ENCODE measurements around the gene GAA.

The GAA gene

GRCh38 chr17:80061421-80061820, 40.0 kb upstream of the GAA start:
- TF ChIP-seq CTCF (IDR thresholded peaks at IDR 0.05; ENCODE audit: extremely low read depth, insufficient read depth, missing control alignments): no peak
- in situ Hi-C loops (cut with MboI; ENCODE audit: low pct_unique_long_range_greater_than_20kb, low sequenced_read_pairs, unreplicated experiment): no loop called here
- no peak for DNase-seq (ENCODE audit: low spot score)

- in situ Hi-C loops (cut with MboI; ENCODE audit: low pct_unique_long_range_greater_than_20kb, low sequenced_read_pairs, unreplicated experiment): no loop called here
- no peak for TF ChIP-seq CTCF (IDR thresholded peaks at IDR 0.05; ENCODE audit: extremely low read depth, insufficient read depth, missing control alignments)
- no peak for DNase-seq (ENCODE audit: low spot score)
These were observed 37.4 kb upstream of the GAA start for GRCh38 chr17:80063830-80064585.

GRCh38 chr17:80064696-80065095, 36.7 kb upstream of the GAA start:
- in situ Hi-C loops (cut with MboI; ENCODE audit: low pct_unique_long_range_greater_than_20kb, low sequenced_read_pairs, unreplicated experiment): no loop called here
- DNase-seq (ENCODE audit: low spot score): no peak
- no peak for TF ChIP-seq CTCF (IDR thresholded peaks at IDR 0.05; ENCODE audit: extremely low read depth, insufficient read depth, missing control alignments)

GRCh38 chr17:80065478-80066170, 35.8 kb upstream of the GAA start:
- DNase-seq (ENCODE audit: low spot score): no peak
- no peak for TF ChIP-seq CTCF (IDR thresholded peaks at IDR 0.05; ENCODE audit: extremely low read depth, insufficient read depth, missing control alignments)
- in situ Hi-C loops (cut with MboI; ENCODE audit: low pct_unique_long_range_greater_than_20kb, low sequenced_read_pairs, unreplicated experiment): no loop called here

GRCh38 chr17:80067393-80067986, 33.9 kb upstream of the GAA start:
- no peak for DNase-seq (ENCODE audit: low spot score)
- TF ChIP-seq CTCF (IDR thresholded peaks at IDR 0.05; ENCODE audit: extremely low read depth, insufficient read depth, missing control alignments): no peak
- in situ Hi-C loops (cut with MboI; ENCODE audit: low pct_unique_long_range_greater_than_20kb, low sequenced_read_pairs, unreplicated experiment): no loop called here

GRCh38 chr17:80068301-80069222, 32.8 kb upstream of the GAA start:
- in situ Hi-C loops (cut with MboI; ENCODE audit: low pct_unique_long_range_greater_than_20kb, low sequenced_read_pairs, unreplicated experiment): no loop called here
- no peak for DNase-seq (ENCODE audit: low spot score)
- TF ChIP-seq CTCF (IDR thresholded peaks at IDR 0.05; ENCODE audit: extremely low read depth, insufficient read depth, missing control alignments): no peak
